ENCODE measurements around the gene PSG4. TPM values are rescaled to one million over a fixed set of nuclear protein-coding genes. Genes with fewer than 3 reads are reported as not detected.
"Not testable (repeated sequence)": the region's sequence is repeated elsewhere in the genome, so short reads cannot be mapped to it uniquely, and the experiment has no call there.

PSG4 gene
- total RNA-seq (under 1 TPM in 1 of 2 donors, not detected in 1; 0.25 TPM), polyA plus RNA-seq (ENCODE audit: insufficient read depth, low read depth, low replicate concordance) (not detected)
- long read RNA-seq, donor 1 = 0 reads
- long read RNA-seq, donor 2 = 0 reads

GRCh38 chr19:43205471-43206105, at the start of gene PSG4:
PSG4 (minus strand) TSS chr19:43205638; CDS start chr19:43205536, 102 bp downstream.
- intact Hi-C loops (cut with DNase I; ENCODE audit: low total_unique reads); DNase-seq: not testable (repeated sequence)

GRCh38 chr19:43251428-43251827, 46.0 kb upstream of the PSG4 start:
- H3K4me3 ChIP-seq; H3K27ac ChIP-seq; intact Hi-C loops (cut with DNase I; ENCODE audit: low total_unique reads); H3K36me3 ChIP-seq (ENCODE audit: low read depth, missing control alignments); H3K9me3 ChIP-seq; DNase-seq; H3K27me3 ChIP-seq; H3K4me1 ChIP-seq: not testable (repeated sequence)
- WGBS, 2 donors = 27 to 35% methylated on average over 1 of the region's 1 CpG

More at GRCh38 chr19:43205471-43206105, at the start of gene PSG4:
- not testable (repeated sequence) for H3K9me3 ChIP-seq; H3K27ac ChIP-seq; H3K4me1 ChIP-seq; H3K36me3 ChIP-seq (ENCODE audit: low read depth, missing control alignments); H3K4me3 ChIP-seq; H3K27me3 ChIP-seq
- WGBS, 2 donors = 55 to 65% methylated on average over 9 of the region's 9 CpGs

GRCh38 chr19:43250296-43250695, 44.9 kb upstream of the PSG4 start:
- H3K4me3 ChIP-seq; intact Hi-C loops (cut with DNase I; ENCODE audit: low total_unique reads); H3K27me3 ChIP-seq; H3K36me3 ChIP-seq (ENCODE audit: low read depth, missing control alignments); DNase-seq; H3K27ac ChIP-seq; H3K9me3 ChIP-seq; H3K4me1 ChIP-seq: not testable (repeated sequence)
- 46 to 52% methylated on average over 3 to 5 of the region's 5 CpGs for WGBS, 2 donors

GRCh38 chr19:43248635-43249002, 43.2 kb upstream of the PSG4 start:
- H3K4me3 ChIP-seq; intact Hi-C loops (cut with DNase I; ENCODE audit: low total_unique reads): not testable (repeated sequence)

GRCh38 chr19:43247243-43247880, 41.9 kb upstream of the PSG4 start:
- H3K9me3 ChIP-seq; H3K27me3 ChIP-seq; H3K27ac ChIP-seq; H3K4me3 ChIP-seq; H3K4me1 ChIP-seq; DNase-seq; intact Hi-C loops (cut with DNase I; ENCODE audit: low total_unique reads); H3K36me3 ChIP-seq (ENCODE audit: low read depth, missing control alignments): not testable (repeated sequence)
- WGBS, 2 donors = 79 to 87% methylated on average over 8 to 13 of the region's 13 CpGs

More at GRCh38 chr19:43248635-43249002, 43.2 kb upstream of the PSG4 start:
- H3K27ac ChIP-seq; DNase-seq; H3K36me3 ChIP-seq (ENCODE audit: low read depth, missing control alignments); H3K4me1 ChIP-seq; H3K27me3 ChIP-seq; H3K9me3 ChIP-seq: not testable (repeated sequence)
- 73 to 91% methylated on average over 1 of the region's 1 CpG for WGBS, 2 donors

- DNase-seq; H3K36me3 ChIP-seq (ENCODE audit: low read depth, missing control alignments); H3K4me3 ChIP-seq; H3K9me3 ChIP-seq; intact Hi-C loops (cut with DNase I; ENCODE audit: low total_unique reads); H3K27me3 ChIP-seq; H3K27ac ChIP-seq; H3K4me1 ChIP-seq: not testable (repeated sequence)
- WGBS, 2 donors = 61 to 85% methylated on average over 3 of the region's 3 CpGs
Observed at GRCh38 chr19:43245848-43246247, 40.4 kb upstream of the PSG4 start.

- H3K27me3 ChIP-seq; DNase-seq; H3K4me1 ChIP-seq; intact Hi-C loops (cut with DNase I; ENCODE audit: low total_unique reads); H3K27ac ChIP-seq; H3K4me3 ChIP-seq; H3K36me3 ChIP-seq (ENCODE audit: low read depth, missing control alignments); H3K9me3 ChIP-seq: not testable (repeated sequence)
- 83 to 97% methylated on average over 2 of the region's 2 CpGs for WGBS, 2 donors
Observed at GRCh38 chr19:43242211-43242610, 36.8 kb upstream of the PSG4 start.

GRCh38 chr19:43238213-43238612, 32.8 kb upstream of the PSG4 start:
- H3K4me3 ChIP-seq; intact Hi-C loops (cut with DNase I; ENCODE audit: low total_unique reads); H3K9me3 ChIP-seq; H3K27me3 ChIP-seq; H3K4me1 ChIP-seq; H3K27ac ChIP-seq; H3K36me3 ChIP-seq (ENCODE audit: low read depth, missing control alignments); DNase-seq: not testable (repeated sequence)
- WGBS, 2 donors = 72 to 77% methylated on average over 4 of the region's 4 CpGs

GRCh38 chr19:43235686-43236085, 30.2 kb upstream of the PSG4 start:
- H3K4me1 ChIP-seq; intact Hi-C loops (cut with DNase I; ENCODE audit: low total_unique reads); H3K27me3 ChIP-seq; H3K27ac ChIP-seq; DNase-seq; H3K36me3 ChIP-seq (ENCODE audit: low read depth, missing control alignments); H3K9me3 ChIP-seq; H3K4me3 ChIP-seq: not testable (repeated sequence)
- WGBS, 2 donors = 85 to 86% methylated on average over 3 of the region's 3 CpGs
